Neural cell (in vitro differentiated cells): ENCODE results near the gene ZBTB40.

Source experiments
- CTCF ChIP-seq: fragments of 450-650 bp; IDR thresholded peaks from 2 replicates; pipeline ENCODE4 v1.5.1; 2014; ENCODE audit warnings: antibody characterized with exemption, mild to moderate bottlenecking, moderate library complexity; ENCODE audit not compliant: poor library complexity, severe bottlenecking
- EP300 ChIP-seq: fragments of 450-650 bp; conservative IDR thresholded peaks from 2 replicates; pipeline ENCODE4 v1.6.1; 2014; ENCODE audit warnings: antibody characterized with exemption, mild to moderate bottlenecking, moderate library complexity; ENCODE audit not compliant: poor library complexity, severe bottlenecking
- EZH2 ChIP-seq: fragments of 200-600, 300-800 bp; shearing (Covaris generic), sonication (generic); IDR thresholded peaks from 2 replicates; pipeline ENCODE4 v1.6.1; 2014; ENCODE audit warnings: antibody characterized with exemption, low read length, borderline replicate concordance, mild to moderate bottlenecking; ENCODE audit not compliant: insufficient read depth, poor library complexity, severe bottlenecking
- MXI1 ChIP-seq: fragments of 450-650 bp; conservative IDR thresholded peaks from 2 replicates; pipeline ENCODE4 v1.6.1; 2014; ENCODE audit warnings: antibody characterized with exemption, mild to moderate bottlenecking; ENCODE audit not compliant: poor library complexity, severe bottlenecking
- POLR2AphosphoS5 ChIP-seq: IDR thresholded peaks from 2 replicates; pipeline ENCODE4 v1.6.1; 2012
- RAD21 ChIP-seq: fragments of 450-650 bp; conservative IDR thresholded peaks from 2 replicates; pipeline ENCODE4 v1.6.1; 2014; ENCODE audit warnings: antibody characterized with exemption, mild to moderate bottlenecking, moderate library complexity
- SMC3 ChIP-seq: fragments of 450-650 bp; conservative IDR thresholded peaks from 2 replicates; pipeline ENCODE4 v1.6.1; 2014; ENCODE audit warnings: antibody characterized with exemption, mild to moderate bottlenecking, moderate library complexity; ENCODE audit not compliant: poor library complexity
- TAF1 ChIP-seq: IDR thresholded peaks from 2 replicates; pipeline ENCODE4 v1.6.1; 2012; ENCODE audit warnings: low read depth
- TF ChIP-seq, protein P1 (sequence below): IDR thresholded peaks from 2 replicates; pipeline ENCODE4 v1.6.1; 2012; ENCODE audit warnings: borderline replicate concordance

DNA sequence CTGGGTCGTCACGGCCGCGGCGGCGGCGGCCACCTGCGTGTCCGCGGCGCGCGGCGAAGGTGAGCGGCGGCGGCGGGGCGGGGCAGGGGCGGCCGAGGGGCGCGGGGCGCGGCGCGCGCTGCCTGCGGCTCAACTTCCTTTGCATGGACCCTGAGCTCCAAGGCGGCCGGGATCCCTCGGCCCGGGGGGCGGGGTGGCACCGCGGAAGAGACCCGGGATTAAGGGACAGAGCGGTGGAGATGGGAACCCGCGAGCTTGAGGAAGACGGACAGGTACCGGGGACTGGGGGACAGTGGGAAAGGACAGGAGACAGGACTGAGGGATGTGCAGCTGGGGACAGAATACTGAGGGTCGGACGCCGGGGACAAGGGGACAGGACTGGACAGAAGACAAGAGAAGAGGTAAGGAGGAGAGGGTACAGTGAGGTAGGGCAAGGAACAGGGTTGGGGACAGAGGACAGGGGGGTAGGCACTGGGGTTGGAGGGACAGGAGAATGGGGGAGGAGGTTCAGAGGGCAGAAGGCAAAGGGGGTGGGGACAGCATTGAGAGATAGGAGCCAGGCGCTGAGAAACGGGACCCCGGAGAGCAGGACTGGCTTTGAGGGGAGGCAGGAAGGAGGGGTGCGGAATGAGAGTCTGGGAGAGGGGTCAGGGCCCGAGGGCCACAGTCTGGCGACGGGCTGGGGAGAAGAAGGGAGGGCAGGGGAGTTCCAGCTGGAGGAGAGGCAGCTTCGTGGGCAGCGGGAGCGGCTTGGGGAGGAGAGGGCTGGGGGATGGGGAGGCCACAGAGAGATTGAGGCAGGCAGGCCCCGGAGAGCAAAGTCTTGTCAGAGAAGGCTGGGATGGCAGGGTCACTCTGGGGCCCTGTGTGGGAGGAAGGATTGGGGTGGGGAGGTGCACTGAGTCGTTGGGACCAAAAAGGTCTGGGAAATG is 112.3 kb downstream of the ZBTB40 start:
- TF ChIP-seq CTCF (no peak), SMC3 (no peak), EP300 (no peak), EZH2 (no peak), POLR2AphosphoS5 (no peak), TAF1 (no peak), MXI1 (no peak), RAD21 (no peak)
- TF ChIP-seq, protein P1, sequence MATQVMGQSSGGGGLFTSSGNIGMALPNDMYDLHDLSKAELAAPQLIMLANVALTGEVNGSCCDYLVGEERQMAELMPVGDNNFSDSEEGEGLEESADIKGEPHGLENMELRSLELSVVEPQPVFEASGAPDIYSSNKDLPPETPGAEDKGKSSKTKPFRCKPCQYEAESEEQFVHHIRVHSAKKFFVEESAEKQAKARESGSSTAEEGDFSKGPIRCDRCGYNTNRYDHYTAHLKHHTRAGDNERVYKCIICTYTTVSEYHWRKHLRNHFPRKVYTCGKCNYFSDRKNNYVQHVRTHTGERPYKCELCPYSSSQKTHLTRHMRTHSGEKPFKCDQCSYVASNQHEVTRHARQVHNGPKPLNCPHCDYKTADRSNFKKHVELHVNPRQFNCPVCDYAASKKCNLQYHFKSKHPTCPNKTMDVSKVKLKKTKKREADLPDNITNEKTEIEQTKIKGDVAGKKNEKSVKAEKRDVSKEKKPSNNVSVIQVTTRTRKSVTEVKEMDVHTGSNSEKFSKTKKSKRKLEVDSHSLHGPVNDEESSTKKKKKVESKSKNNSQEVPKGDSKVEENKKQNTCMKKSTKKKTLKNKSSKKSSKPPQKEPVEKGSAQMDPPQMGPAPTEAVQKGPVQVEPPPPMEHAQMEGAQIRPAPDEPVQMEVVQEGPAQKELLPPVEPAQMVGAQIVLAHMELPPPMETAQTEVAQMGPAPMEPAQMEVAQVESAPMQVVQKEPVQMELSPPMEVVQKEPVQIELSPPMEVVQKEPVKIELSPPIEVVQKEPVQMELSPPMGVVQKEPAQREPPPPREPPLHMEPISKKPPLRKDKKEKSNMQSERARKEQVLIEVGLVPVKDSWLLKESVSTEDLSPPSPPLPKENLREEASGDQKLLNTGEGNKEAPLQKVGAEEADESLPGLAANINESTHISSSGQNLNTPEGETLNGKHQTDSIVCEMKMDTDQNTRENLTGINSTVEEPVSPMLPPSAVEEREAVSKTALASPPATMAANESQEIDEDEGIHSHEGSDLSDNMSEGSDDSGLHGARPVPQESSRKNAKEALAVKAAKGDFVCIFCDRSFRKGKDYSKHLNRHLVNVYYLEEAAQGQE: no peak
